HepG2 (cell line): ENCODE measurements around the gene HIBADH. TPM values are rescaled to one million over a fixed set of nuclear protein-coding genes. Genes with fewer than 3 reads are reported as not detected.

Experiments
- CREM ChIP-seq, 2 experiments: sonication (generic) in 1 of 2; formaldehyde crosslinking in 1 of 2; IDR thresholded peaks; 2 replicates each; pipeline versions ENCODE4 v1.4.0 to v1.6.1; 2016 to 2020; ENCODE audit warnings: antibody characterized with exemption in 1 of 2, mild to moderate bottlenecking in 1 of 2, missing genetic modification reagents in 1 of 2
- DNMT3B ChIP-seq: conservative IDR thresholded peaks from 2 replicates; pipeline ENCODE4 v1.6.1; 2016; ENCODE audit warnings: missing biosample characterization, control low read depth
- ERF ChIP-seq: IDR thresholded peaks from 2 replicates; pipeline ENCODE4 v1.6.1; 2018; ENCODE audit warnings: missing biosample characterization, missing genetic modification reagents
- GABPB1 ChIP-seq: IDR thresholded peaks from 2 replicates; pipeline ENCODE4 v1.6.1; 2016; ENCODE audit warnings: mild to moderate bottlenecking, missing genetic modification reagents, moderate library complexity, missing compliant biosample characterization
- MBNL3 ChIP-seq: fragments of 250-450 bp; sonication (Bioruptor Pico); conservative IDR thresholded peaks from 2 replicates; pipeline ENCODE4 v1.8.0; 2022; ENCODE audit warnings: mild to moderate bottlenecking, inconsistent platforms
- PHB2 ChIP-seq: fragments of 450-650 bp; IDR thresholded peaks from 2 replicates; pipeline ENCODE4 v1.6.1; 2018; ENCODE audit not compliant: partially characterized antibody
- SNAPC2 ChIP-seq: sonication (generic); formaldehyde crosslinking; IDR thresholded peaks from 2 replicates; pipeline ENCODE4 v1.8.1; 2022; ENCODE audit warnings: mild to moderate bottlenecking, missing genetic modification reagents
- ZFY ChIP-seq: sonication (generic); formaldehyde crosslinking; IDR thresholded peaks from 2 replicates; pipeline ENCODE4 v1.4.0; 2020; ENCODE audit warnings: missing genetic modification reagents
- ZNF614 ChIP-seq: IDR thresholded peaks from 2 replicates; pipeline ENCODE4 v1.6.1; 2018; ENCODE audit warnings: missing biosample characterization, missing genetic modification reagents, inconsistent platforms, borderline replicate concordance
- polyA plus RNA-seq, 8 experiments: library from polyadenylated mRNA; depleted of rRNA in 3 of 8; stranded (reverse) in 7 of 8; unstranded in 1 of 8; fragments of >200 nt; fragmentation: Illumina TruSeq in 4 of 8; extraction: Trizol in 4 of 8; gene quantifications; 2 replicates each; pipeline versions ENCODE4 v1.2.1 to v1.2.3, GENCODE V29; 2011 to 2016; ENCODE audit warnings: low read depth in 4 of 8, missing spikeins in 1 of 8, mixed read lengths in 1 of 8; ENCODE audit not compliant: insufficient read depth in 1 of 8
- total RNA-seq, 5 experiments: library from RNA; depleted of rRNA; stranded (reverse); fragments of >200 nt; fragmentation: Illumina TruSeq; extraction: Trizol; gene quantifications; 2 replicates each; pipeline ENCODE4 v1.2.3, GENCODE V29; 2016; ENCODE audit warnings: low read depth in 1 of 5
- TF ChIP-seq, protein P1 (sequence below): sonication (generic); formaldehyde crosslinking; IDR thresholded peaks from 2 replicates; pipeline ENCODE4 v1.4.0; 2020; ENCODE audit warnings: mild to moderate bottlenecking, missing genetic modification reagents
- TF ChIP-seq, protein P2 (sequence below): sonication (generic); formaldehyde crosslinking; IDR thresholded peaks from 2 replicates; pipeline ENCODE4 v1.4.0; 2020; ENCODE audit warnings: missing genetic modification reagents, borderline replicate concordance
- TF ChIP-seq, protein P3 (sequence below): IDR thresholded peaks from 2 replicates; pipeline ENCODE4 v1.6.1; 2016; ENCODE audit warnings: control low read depth
- TF ChIP-seq, protein P4 (sequence below): sonication (generic); formaldehyde crosslinking; IDR thresholded peaks from 2 replicates; pipeline ENCODE4 v1.4.0; 2020; ENCODE audit warnings: missing genetic modification reagents, borderline replicate concordance
- TF ChIP-seq, protein P5 (sequence below): sonication (generic); formaldehyde crosslinking; IDR thresholded peaks from 2 replicates; pipeline ENCODE4 v1.8.1; 2023; ENCODE audit warnings: missing genetic modification reagents, mild to moderate bottlenecking, borderline replicate concordance
- TF ChIP-seq, protein P6 (sequence below): sonication (generic); formaldehyde crosslinking; IDR thresholded peaks from 2 replicates; pipeline ENCODE4 v1.4.0; 2020; ENCODE audit warnings: missing genetic modification reagents

Gene HIBADH
- total and polyA plus RNA-seq, 2 of the 13 experiments (the other 11 are each of a cell fraction or from before 2014, with no cell fraction given), result 49.9 to 59.5 TPM

DNA sequence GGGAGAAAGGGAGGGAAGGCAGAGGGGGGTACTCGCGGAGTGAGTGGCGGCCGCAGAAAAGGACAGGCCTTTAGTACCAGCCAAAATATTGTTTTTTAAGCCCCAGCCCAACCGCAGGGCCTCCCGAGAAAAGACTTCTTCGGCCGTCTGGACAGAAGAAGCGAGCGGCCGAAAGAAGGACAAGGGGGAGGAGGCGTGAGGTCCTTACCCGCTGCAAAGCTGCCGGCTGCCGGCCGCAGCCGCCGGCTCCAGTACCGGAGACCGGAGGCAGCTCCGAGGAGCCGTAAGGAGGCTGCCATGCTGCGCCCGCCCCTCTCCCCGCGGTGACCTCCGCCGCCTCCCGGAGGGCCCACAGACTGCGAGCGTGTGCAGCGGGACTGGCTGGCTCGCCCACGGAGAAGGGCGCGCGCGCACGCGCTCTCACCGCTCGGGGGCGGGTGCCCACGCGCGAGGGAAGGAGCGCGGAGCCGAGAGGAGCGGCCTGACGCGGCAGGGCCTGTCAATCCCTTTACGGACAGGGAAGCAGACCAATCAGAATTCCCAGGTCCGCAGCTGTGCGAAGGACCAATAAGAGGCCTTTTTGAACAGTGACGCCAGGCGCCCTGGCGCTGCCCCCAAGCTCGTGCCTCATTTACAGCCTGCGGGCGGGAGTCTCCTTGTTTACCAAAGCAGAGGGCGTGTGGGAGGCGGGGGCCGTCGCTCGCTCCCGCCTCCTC lies at the start of gene HIBADH (continued):
- TF ChIP-seq, protein P1, sequence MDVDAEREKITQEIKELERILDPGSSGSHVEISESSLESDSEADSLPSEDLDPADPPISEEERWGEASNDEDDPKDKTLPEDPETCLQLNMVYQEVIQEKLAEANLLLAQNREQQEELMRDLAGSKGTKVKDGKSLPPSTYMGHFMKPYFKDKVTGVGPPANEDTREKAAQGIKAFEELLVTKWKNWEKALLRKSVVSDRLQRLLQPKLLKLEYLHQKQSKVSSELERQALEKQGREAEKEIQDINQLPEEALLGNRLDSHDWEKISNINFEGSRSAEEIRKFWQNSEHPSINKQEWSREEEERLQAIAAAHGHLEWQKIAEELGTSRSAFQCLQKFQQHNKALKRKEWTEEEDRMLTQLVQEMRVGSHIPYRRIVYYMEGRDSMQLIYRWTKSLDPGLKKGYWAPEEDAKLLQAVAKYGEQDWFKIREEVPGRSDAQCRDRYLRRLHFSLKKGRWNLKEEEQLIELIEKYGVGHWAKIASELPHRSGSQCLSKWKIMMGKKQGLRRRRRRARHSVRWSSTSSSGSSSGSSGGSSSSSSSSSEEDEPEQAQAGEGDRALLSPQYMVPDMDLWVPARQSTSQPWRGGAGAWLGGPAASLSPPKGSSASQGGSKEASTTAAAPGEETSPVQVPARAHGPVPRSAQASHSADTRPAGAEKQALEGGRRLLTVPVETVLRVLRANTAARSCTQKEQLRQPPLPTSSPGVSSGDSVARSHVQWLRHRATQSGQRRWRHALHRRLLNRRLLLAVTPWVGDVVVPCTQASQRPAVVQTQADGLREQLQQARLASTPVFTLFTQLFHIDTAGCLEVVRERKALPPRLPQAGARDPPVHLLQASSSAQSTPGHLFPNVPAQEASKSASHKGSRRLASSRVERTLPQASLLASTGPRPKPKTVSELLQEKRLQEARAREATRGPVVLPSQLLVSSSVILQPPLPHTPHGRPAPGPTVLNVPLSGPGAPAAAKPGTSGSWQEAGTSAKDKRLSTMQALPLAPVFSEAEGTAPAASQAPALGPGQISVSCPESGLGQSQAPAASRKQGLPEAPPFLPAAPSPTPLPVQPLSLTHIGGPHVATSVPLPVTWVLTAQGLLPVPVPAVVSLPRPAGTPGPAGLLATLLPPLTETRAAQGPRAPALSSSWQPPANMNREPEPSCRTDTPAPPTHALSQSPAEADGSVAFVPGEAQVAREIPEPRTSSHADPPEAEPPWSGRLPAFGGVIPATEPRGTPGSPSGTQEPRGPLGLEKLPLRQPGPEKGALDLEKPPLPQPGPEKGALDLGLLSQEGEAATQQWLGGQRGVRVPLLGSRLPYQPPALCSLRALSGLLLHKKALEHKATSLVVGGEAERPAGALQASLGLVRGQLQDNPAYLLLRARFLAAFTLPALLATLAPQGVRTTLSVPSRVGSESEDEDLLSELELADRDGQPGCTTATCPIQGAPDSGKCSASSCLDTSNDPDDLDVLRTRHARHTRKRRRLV (CRISPR knock-in tag), result peak; percentile 40; the same call in 1 of the 2 replicates
- peak; percentile 84 for TF ChIP-seq GABPB1 (CRISPR knock-in tag)
- peak; percentile 48; the same call in 1 of the 2 replicates for TF ChIP-seq ERF (CRISPR knock-in tag)
- no peak for TF ChIP-seq SNAPC2 (CRISPR knock-in tag)
- peak; percentile 43; the same call in 1 of the 2 replicates for TF ChIP-seq ZNF614 (CRISPR knock-in tag)
- TF ChIP-seq DNMT3B (CRISPR knock-in tag), result no peak; the same call in 1 of the 2 replicates
- peak; percentile 89 for TF ChIP-seq CREM (IDR thresholded peaks at IDR 0.05)
- TF ChIP-seq CREM (CRISPR knock-in tag; IDR thresholded peaks at IDR 0.05), result no peak
- TF ChIP-seq, protein P2, sequence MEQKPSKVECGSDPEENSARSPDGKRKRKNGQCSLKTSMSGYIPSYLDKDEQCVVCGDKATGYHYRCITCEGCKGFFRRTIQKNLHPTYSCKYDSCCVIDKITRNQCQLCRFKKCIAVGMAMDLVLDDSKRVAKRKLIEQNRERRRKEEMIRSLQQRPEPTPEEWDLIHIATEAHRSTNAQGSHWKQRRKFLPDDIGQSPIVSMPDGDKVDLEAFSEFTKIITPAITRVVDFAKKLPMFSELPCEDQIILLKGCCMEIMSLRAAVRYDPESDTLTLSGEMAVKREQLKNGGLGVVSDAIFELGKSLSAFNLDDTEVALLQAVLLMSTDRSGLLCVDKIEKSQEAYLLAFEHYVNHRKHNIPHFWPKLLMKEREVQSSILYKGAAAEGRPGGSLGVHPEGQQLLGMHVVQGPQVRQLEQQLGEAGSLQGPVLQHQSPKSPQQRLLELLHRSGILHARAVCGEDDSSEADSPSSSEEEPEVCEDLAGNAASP (CRISPR knock-in tag), result no peak
- TF ChIP-seq, protein P3, sequence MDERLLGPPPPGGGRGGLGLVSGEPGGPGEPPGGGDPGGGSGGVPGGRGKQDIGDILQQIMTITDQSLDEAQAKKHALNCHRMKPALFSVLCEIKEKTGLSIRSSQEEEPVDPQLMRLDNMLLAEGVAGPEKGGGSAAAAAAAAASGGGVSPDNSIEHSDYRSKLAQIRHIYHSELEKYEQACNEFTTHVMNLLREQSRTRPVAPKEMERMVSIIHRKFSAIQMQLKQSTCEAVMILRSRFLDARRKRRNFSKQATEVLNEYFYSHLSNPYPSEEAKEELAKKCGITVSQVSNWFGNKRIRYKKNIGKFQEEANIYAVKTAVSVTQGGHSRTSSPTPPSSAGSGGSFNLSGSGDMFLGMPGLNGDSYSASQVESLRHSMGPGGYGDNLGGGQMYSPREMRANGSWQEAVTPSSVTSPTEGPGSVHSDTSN (CRISPR knock-in tag), result peak; percentile 99
- TF ChIP-seq MBNL3, result no peak
- TF ChIP-seq ZFY (CRISPR knock-in tag), result peak; percentile 75
- TF ChIP-seq, protein P4, sequence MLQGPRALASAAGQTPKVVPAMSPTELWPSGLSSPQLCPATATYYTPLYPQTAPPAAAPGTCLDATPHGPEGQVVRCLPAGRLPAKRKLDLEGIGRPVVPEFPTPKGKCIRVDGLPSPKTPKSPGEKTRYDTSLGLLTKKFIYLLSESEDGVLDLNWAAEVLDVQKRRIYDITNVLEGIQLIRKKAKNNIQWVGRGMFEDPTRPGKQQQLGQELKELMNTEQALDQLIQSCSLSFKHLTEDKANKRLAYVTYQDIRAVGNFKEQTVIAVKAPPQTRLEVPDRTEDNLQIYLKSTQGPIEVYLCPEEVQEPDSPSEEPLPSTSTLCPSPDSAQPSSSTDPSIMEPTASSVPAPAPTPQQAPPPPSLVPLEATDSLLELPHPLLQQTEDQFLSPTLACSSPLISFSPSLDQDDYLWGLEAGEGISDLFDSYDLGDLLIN (CRISPR knock-in tag), result no peak
- TF ChIP-seq, protein P5, sequence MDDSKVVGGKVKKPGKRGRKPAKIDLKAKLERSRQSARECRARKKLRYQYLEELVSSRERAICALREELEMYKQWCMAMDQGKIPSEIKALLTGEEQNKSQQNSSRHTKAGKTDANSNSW (CRISPR knock-in tag), result no peak
- TF ChIP-seq, protein P6, sequence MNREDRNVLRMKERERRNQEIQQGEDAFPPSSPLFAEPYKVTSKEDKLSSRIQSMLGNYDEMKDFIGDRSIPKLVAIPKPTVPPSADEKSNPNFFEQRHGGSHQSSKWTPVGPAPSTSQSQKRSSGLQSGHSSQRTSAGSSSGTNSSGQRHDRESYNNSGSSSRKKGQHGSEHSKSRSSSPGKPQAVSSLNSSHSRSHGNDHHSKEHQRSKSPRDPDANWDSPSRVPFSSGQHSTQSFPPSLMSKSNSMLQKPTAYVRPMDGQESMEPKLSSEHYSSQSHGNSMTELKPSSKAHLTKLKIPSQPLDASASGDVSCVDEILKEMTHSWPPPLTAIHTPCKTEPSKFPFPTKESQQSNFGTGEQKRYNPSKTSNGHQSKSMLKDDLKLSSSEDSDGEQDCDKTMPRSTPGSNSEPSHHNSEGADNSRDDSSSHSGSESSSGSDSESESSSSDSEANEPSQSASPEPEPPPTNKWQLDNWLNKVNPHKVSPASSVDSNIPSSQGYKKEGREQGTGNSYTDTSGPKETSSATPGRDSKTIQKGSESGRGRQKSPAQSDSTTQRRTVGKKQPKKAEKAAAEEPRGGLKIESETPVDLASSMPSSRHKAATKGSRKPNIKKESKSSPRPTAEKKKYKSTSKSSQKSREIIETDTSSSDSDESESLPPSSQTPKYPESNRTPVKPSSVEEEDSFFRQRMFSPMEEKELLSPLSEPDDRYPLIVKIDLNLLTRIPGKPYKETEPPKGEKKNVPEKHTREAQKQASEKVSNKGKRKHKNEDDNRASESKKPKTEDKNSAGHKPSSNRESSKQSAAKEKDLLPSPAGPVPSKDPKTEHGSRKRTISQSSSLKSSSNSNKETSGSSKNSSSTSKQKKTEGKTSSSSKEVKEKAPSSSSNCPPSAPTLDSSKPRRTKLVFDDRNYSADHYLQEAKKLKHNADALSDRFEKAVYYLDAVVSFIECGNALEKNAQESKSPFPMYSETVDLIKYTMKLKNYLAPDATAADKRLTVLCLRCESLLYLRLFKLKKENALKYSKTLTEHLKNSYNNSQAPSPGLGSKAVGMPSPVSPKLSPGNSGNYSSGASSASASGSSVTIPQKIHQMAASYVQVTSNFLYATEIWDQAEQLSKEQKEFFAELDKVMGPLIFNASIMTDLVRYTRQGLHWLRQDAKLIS (CRISPR knock-in tag), result no peak
- no peak for TF ChIP-seq PHB2
